D721Med (cell line): ENCODE data around the gene TDRD9.

Source experiments
- DNase-seq: peaks from one replicate; pipeline ENCODE4 v3.0.0; 2011; ENCODE audit warnings: low spot score; ENCODE audit not compliant: insufficient read length
- FAIRE-seq: peaks from 2 replicates; lab custom pipeline; 2011; peaks lifted over from hg19 to GRCh38; lab: Jason Lieb, UNC
- CTCF ChIP-seq: IDR thresholded peaks from 2 replicates; pipeline ENCODE4 v1.5.1; 2012; ENCODE audit warnings: mild to moderate bottlenecking, control low read depth; ENCODE audit not compliant: insufficient read depth; ENCODE audit errors: missing control alignments

Gene TDRD9

GRCh38 chr14:103899833-103900232 is 28.4 kb upstream of the TDRD9 start:
- no peak for TF ChIP-seq CTCF
- FAIRE-seq = no peak
- no peak for DNase-seq

GRCh38 chr14:103904493-103905107 is 23.7 kb upstream of the TDRD9 start:
- DNase-seq (no peak), FAIRE-seq (no peak)
- TF ChIP-seq CTCF = no peak

- FAIRE-seq (no peak), DNase-seq (no peak)
- peak; percentile 25 for TF ChIP-seq CTCF
Observed at GRCh38 chr14:103905842-103906456, 22.3 kb upstream of the TDRD9 start.

GRCh38 chr14:103908580-103908979 is 19.7 kb upstream of the TDRD9 start:
- no peak for DNase-seq
- TF ChIP-seq CTCF = no peak
- no peak for FAIRE-seq

- no peak for TF ChIP-seq CTCF
- DNase-seq = no peak
- FAIRE-seq = no peak
Observed at GRCh38 chr14:103909531-103910261, 18.6 kb upstream of the TDRD9 start.

- DNase-seq (peak; percentile 70), FAIRE-seq (no peak)
- peak; percentile 79 for TF ChIP-seq CTCF
Observed at GRCh38 chr14:103910262-103910935, 17.9 kb upstream of the TDRD9 start.
